Endothelial cell (in vitro differentiated cells): ENCODE results near the gene CBL. TPM values are rescaled to one million over a fixed set of nuclear protein-coding genes. Genes with fewer than 3 reads are reported as not detected.

Source experiments
- DNase-seq: peaks from one replicate; pipeline ENCODE4 v3.0.0; 2021; ENCODE audit warnings: low spot score
- H3K27ac Mint-ChIP-seq: one replicate; pipeline ENCODE4 v1.8.0; 2021; ENCODE audit warnings: mixed read lengths, inconsistent platforms; ENCODE audit not compliant: unreplicated experiment
- H3K27me3 Mint-ChIP-seq: one replicate; pipeline ENCODE4 v1.8.0; 2021; ENCODE audit warnings: mild to moderate bottlenecking, moderate library complexity, mixed read lengths, inconsistent platforms; ENCODE audit not compliant: unreplicated experiment
- H3K36me3 Mint-ChIP-seq: one replicate; pipeline ENCODE4 v1.8.0; 2021; ENCODE audit warnings: mild to moderate bottlenecking, low read depth, mixed read lengths, inconsistent platforms; ENCODE audit not compliant: unreplicated experiment
- H3K4me1 Mint-ChIP-seq: one replicate; pipeline ENCODE4 v1.8.0; 2021; ENCODE audit warnings: mild to moderate bottlenecking, mixed read lengths, inconsistent platforms; ENCODE audit not compliant: unreplicated experiment
- H3K4me3 Mint-ChIP-seq: one replicate; pipeline ENCODE4 v1.8.0; 2021; ENCODE audit warnings: mild to moderate bottlenecking, mixed read lengths, inconsistent platforms; ENCODE audit not compliant: unreplicated experiment
- H3K9me3 Mint-ChIP-seq: one replicate; pipeline ENCODE4 v1.8.0; 2021; ENCODE audit warnings: mixed read lengths, inconsistent platforms; ENCODE audit not compliant: unreplicated experiment
- total RNA-seq: library from RNA; stranded (reverse); fragmentation: NEBNext Ultra II Directional; extraction: Animal tissue kit (Norgen Biotek cat#: 25700); gene quantifications from one replicate; pipeline ENCODE4 v1.2.1, GENCODE V29; 2021; ENCODE audit not compliant: unreplicated experiment
- TF ChIP-seq, protein P1 (sequence below): fragments of 200-600 bp; sonication (generic); IDR thresholded peaks from one replicate; pipeline ENCODE4 v1.5.0; 2021; ENCODE audit warnings: antibody characterized with exemption; ENCODE audit not compliant: unreplicated experiment

Gene CBL
- total RNA-seq, 1 donor from 2014 or later: 47.5 TPM

DNA sequence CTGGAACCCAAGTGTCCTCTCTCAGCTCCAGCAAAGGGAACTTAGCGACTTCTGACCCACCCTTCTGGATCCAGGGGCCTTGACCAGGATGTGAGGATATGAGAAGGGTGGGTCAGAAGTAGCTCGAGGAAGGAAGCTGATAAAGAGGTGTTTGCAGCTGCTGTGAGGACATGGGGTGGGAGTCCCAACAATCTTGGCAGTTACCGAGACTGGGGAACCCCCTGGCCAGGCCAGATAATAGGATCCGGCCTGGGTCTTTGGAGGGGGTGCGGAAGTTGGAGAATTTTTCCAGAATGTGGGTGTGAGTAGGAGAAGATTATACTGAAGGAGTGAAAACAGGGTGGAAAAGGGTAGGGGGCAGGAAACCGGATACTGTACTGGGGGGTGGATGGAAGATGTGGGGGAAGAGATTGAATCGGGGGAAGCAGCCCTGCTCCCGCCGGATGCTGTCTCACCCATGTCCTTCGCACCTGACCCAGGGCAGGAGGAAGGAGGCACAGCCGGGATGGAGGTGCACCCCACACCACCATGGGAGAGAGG, 113.6 kb downstream of the CBL start:
- H3K9me3 Mint-ChIP-seq: no peaks in the 10 kb centered on the region
- H3K27ac Mint-ChIP-seq: peak overlapping the region; percentile 95
- H3K36me3 Mint-ChIP-seq: no peaks in the 10 kb centered on the region
- peak overlapping the region; percentile 75 for H3K4me3 Mint-ChIP-seq
- peaks cover 24% of the 10 kb centered on the region for H3K4me1 Mint-ChIP-seq
- no peak for DNase-seq
- TF ChIP-seq, protein P1, sequence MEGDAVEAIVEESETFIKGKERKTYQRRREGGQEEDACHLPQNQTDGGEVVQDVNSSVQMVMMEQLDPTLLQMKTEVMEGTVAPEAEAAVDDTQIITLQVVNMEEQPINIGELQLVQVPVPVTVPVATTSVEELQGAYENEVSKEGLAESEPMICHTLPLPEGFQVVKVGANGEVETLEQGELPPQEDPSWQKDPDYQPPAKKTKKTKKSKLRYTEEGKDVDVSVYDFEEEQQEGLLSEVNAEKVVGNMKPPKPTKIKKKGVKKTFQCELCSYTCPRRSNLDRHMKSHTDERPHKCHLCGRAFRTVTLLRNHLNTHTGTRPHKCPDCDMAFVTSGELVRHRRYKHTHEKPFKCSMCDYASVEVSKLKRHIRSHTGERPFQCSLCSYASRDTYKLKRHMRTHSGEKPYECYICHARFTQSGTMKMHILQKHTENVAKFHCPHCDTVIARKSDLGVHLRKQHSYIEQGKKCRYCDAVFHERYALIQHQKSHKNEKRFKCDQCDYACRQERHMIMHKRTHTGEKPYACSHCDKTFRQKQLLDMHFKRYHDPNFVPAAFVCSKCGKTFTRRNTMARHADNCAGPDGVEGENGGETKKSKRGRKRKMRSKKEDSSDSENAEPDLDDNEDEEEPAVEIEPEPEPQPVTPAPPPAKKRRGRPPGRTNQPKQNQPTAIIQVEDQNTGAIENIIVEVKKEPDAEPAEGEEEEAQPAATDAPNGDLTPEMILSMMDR: no peak
- H3K27me3 Mint-ChIP-seq: peaks cover 9% of the 10 kb centered on the region

DNA sequence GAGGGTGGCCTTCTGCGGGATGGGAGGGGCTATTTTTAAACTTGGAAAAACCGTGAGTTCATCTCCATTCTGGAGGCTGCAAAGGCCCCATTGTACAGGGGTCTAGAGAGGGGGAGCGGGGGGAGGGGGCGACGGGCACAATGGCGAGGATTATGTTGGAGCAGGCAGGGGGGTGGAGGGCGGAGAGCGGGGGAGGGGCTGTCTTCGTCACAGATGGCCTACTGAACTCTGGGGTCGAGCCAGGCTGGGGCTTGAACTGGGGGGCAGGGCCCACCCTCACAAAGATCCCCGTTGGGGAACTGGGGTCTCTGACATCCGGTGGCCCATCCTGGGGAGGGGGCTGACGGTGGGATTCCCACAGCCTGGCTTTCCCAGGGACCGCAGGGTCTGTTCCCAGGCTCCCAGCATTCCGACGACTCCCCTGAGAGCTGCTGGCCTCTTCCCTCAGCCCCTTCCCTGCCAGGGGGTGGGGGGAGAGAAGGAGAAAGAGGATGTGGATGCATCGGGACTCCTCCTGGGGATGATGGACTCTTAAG, 114.2 kb downstream of the CBL start:
- Mint-ChIP-seq H3K27ac (peak overlapping the region; percentile 95), H3K4me1 (peaks cover 24% of the 10 kb centered on the region), H3K27me3 (peaks cover 8% of the 10 kb centered on the region), H3K9me3 (no peaks in the 10 kb centered on the region), H3K4me3 (no peak overlapping the region), H3K36me3 (no peaks in the 10 kb centered on the region)
- TF ChIP-seq, protein P1: no peak
- DNase-seq: peak; percentile 58

DNA sequence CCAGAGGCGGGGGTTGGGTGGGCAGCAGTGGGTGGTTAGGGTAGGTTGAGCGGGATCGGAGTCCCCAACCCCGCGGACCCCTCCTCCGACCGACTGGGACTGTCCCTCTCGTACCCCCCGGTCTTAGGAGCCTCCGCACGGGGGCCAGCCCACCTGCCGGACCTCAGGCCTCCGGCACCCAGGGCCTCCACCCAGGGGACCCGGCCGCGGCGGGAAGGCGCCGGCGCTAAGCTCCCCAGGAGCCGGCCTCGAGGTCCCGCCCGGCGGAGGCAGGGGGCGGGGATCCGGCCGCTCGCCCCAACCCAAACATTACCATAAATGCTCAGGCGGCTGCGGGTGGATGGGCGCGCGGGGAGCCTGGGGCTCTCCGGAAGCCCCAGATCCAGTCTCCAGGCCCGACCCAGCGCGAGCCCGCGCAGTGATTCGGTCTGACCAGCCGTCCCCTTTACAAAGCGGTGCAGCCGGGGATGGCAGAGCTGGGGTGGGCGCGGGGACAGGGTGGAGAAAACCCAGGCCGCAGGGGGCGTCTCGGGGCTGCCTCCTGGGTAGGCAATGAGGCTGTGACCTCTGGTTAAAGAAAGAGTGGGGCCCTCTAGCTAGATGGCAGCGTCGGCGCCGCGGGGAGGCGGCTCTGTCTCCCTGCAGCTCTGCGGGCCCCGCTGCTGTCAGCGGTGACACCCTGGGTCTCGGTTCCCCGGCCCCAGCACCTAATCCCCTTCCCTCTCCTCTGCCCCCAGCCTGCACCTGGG, 114.8 kb downstream of the CBL start:
- TF ChIP-seq, protein P1: no peak

DNA sequence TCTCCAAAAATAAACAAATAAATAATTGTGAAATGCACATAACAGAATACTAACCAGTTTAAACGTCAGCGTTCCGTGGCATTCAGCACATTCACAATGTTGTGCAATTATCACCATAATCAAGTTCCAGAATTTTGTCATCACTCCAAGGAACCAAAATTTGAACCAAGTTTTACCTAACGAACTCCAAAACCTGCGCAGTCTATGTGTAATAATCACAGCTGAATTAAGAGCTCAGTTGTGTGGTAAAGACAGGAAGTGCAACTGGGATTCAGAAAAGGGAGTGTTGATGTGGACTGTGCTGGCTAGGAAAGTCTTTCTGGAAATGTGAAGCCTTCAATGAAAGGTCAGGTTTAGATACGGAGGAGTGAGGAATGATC, 116.2 kb downstream of the CBL start:
- no peak for DNase-seq
- no peaks in the 10 kb centered on the region for H3K36me3 Mint-ChIP-seq
- H3K27me3 Mint-ChIP-seq: peaks cover 8% of the 10 kb centered on the region
- peak overlapping the region; percentile 12 for H3K4me3 Mint-ChIP-seq
- peaks cover 24% of the 10 kb centered on the region for H3K4me1 Mint-ChIP-seq
- H3K27ac Mint-ChIP-seq: peak overlapping the region; percentile 58
- H3K9me3 Mint-ChIP-seq: no peaks in the 10 kb centered on the region
- TF ChIP-seq, protein P1: no peak

More for the DNA sequence above, 114.8 kb downstream of the CBL start:
- H3K27ac Mint-ChIP-seq: no peak overlapping the region
- H3K4me3 Mint-ChIP-seq: peak overlapping the region; percentile 79
- no peaks in the 10 kb centered on the region for H3K36me3 Mint-ChIP-seq
- peaks cover 8% of the 10 kb centered on the region for H3K27me3 Mint-ChIP-seq
- DNase-seq: peak; percentile 63
- peaks cover 24% of the 10 kb centered on the region for H3K4me1 Mint-ChIP-seq
- H3K9me3 Mint-ChIP-seq: no peaks in the 10 kb centered on the region
